NCI-H1930 (cell line): ENCODE results near the gene RASIP1.
"Not testable (repeated sequence)": the region's sequence is repeated elsewhere in the genome, so short reads cannot be mapped to it uniquely, and the experiment has no call there.

Experiments used
- DNase-seq, 2 experiments: peaks; one replicate each; lab custom pipeline; 2025; lab: John Stamatoyannopoulos, UW

Gene RASIP1

GRCh38 chr19:48713041-48713863 is 27.2 kb downstream of the RASIP1 start:
- DNase-seq: no peak

GRCh38 chr19:48711106-48711662 is 29.2 kb downstream of the RASIP1 start:
- no peak for DNase-seq

- DNase-seq: no peak
Observed at GRCh38 chr19:48708471-48708870, 31.9 kb downstream of the RASIP1 start.

GRCh38 chr19:48705431-48705830 is 35.0 kb downstream of the RASIP1 start:
- no peak for DNase-seq

- DNase-seq: no peak
Observed at GRCh38 chr19:48703316-48703715, 37.1 kb downstream of the RASIP1 start.

- no peak for DNase-seq
Observed at GRCh38 chr19:48702701-48703100, 37.7 kb downstream of the RASIP1 start.

GRCh38 chr19:48698046-48698445 is 42.4 kb downstream of the RASIP1 start:
- DNase-seq: no peak

- no peak for DNase-seq
Observed at GRCh38 chr19:48696353-48697010, 43.9 kb downstream of the RASIP1 start.

- no peak for DNase-seq
Observed at GRCh38 chr19:48695743-48696352, 44.6 kb downstream of the RASIP1 start, which contains the start of gene FUT2. Gene FUT2 (plus strand): TSS chr19:48695971. CDS start chr19:48702957, 6,986 bp downstream.

GRCh38 chr19:48693629-48694028 is 46.8 kb downstream of the RASIP1 start:
- not testable (repeated sequence) for DNase-seq

- no peak for DNase-seq
Observed at GRCh38 chr19:48689449-48689848, 51.0 kb downstream of the RASIP1 start.

- no peak for DNase-seq
Observed at GRCh38 chr19:48687776-48688175, 52.6 kb downstream of the RASIP1 start.

- not testable (repeated sequence) for DNase-seq
Observed at GRCh38 chr19:48686637-48687036, 53.8 kb downstream of the RASIP1 start.

GRCh38 chr19:48686088-48686487 is 54.3 kb downstream of the RASIP1 start:
- no peak for DNase-seq

- no peak for DNase-seq
Observed at GRCh38 chr19:48685583-48685982, 54.8 kb downstream of the RASIP1 start.

GRCh38 chr19:48683349-48683748 is 57.1 kb downstream of the RASIP1 start:
- DNase-seq: peak; percentile 83 to 95

GRCh38 chr19:48681127-48681470 is 59.3 kb downstream of the RASIP1 start:
- no peak for DNase-seq

GRCh38 chr19:48680436-48681126 is 59.8 kb downstream of the RASIP1 start:
- no peak for DNase-seq

GRCh38 chr19:48680006-48680405 is 60.4 kb downstream of the RASIP1 start:
- not testable (repeated sequence) for DNase-seq

GRCh38 chr19:48678201-48678600 is 62.2 kb downstream of the RASIP1 start:
- DNase-seq: no peak

GRCh38 chr19:48676887-48677286 is 63.5 kb downstream of the RASIP1 start:
- no peak for DNase-seq

GRCh38 chr19:48676487-48676886 is 63.9 kb downstream of the RASIP1 start:
- DNase-seq: no peak
